Tibial artery (tissue), 4 donors: ENCODE data around the gene GFRA3.
A peak's percentile ranks its signal among the peaks of the same experiment; 100 is the strongest.

Experiments
- DNase-seq, 2 donors: peaks; one replicate each; pipeline ENCODE4 v3.0.0-alpha.2; 2019
- H3K27ac ChIP-seq, 2 donors: fragments of 200-600 bp; sonication (generic) in 1 of 2; 1 replicate in 1 of 2; 2 replicates in 1 of 2; pipeline ENCODE4 v1.5.1; 2018 to 2019; ENCODE audit warnings: mild to moderate bottlenecking in 1 of 2
- H3K27me3 ChIP-seq, 2 donors: fragments of 200-600 bp; sonication (generic) in 1 of 2; one replicate each; pipeline versions ENCODE4 v1.5.1 to v1.6.0; 2016 to 2019
- H3K36me3 ChIP-seq, 3 donors: fragments of 200-600 bp; sonication (generic) in 2 of 3; one replicate each; pipeline ENCODE4 v1.5.1; 2016 to 2019; ENCODE audit warnings: mild to moderate bottlenecking in 2 of 3
- H3K4me1 ChIP-seq, 4 donors: fragments of 200-600 bp; sonication (generic) in 2 of 4; 1 replicate in 3 of 4; 2 replicates in 1 of 4; pipeline ENCODE4 v1.5.1; 2016 to 2019
- H3K4me3 ChIP-seq, 2 donors: fragments of 200-600 bp; sonication (generic) in 1 of 2; 1 replicate in 1 of 2; 2 replicates in 1 of 2; pipeline ENCODE4 v1.5.1; 2018 to 2019; ENCODE audit warnings: mild to moderate bottlenecking in 2 of 2
- H3K9me3 ChIP-seq, 3 donors: fragments of 200-600 bp; sonication (generic) in 1 of 3; one replicate each; pipeline ENCODE4 v1.5.1; 2016 to 2019
- CTCF ChIP-seq, 2 experiments: fragments of 200-600 bp in 1 of 2; fragments of 450-650 bp in 1 of 2; IDR thresholded peaks; one replicate each; pipeline ENCODE4 v1.5.1; 2017 to 2019; ENCODE audit warnings: antibody characterized with exemption in 2 of 2, mild to moderate bottlenecking in 1 of 2, moderate library complexity in 1 of 2
- intact Hi-C: fragments of 100-400 bp; cut with DNase I; formaldehyde crosslinking; loops from one replicate; pipeline ENCODE4 v1.15.0; 2023; ENCODE audit warnings: low total_unique reads

GFRA3 gene

GRCh38 chr5:138289296-138289695 lies 14.9 kb upstream of the GFRA3 start:
- no peak for TF ChIP-seq CTCF (IDR thresholded peaks at IDR 0.05)
- intact Hi-C loops: no loop called here
- H3K27me3 ChIP-seq: no peaks in the 10 kb centered on the region
- H3K9me3 ChIP-seq: no peaks in the 10 kb centered on the region
- H3K36me3 ChIP-seq: no peaks in the 10 kb centered on the region
- H3K27ac ChIP-seq: no peak overlapping the region
- DNase-seq: no peak
- no peak overlapping the region for H3K4me3 ChIP-seq
- no peaks in the 10 kb centered on the region for H3K4me1 ChIP-seq

GRCh38 chr5:138287246-138287645 lies 12.8 kb upstream of the GFRA3 start:
- Histone ChIP-seq H3K4me3 (no peak overlapping the region), H3K27ac (no peak overlapping the region), H3K4me1 (peaks cover 0 to 2% (median 0%) of the 10 kb centered on the region in 4 donors), H3K27me3 (no peaks in the 10 kb centered on the region), H3K36me3 (no peaks in the 10 kb centered on the region), H3K9me3 (no peaks in the 10 kb centered on the region)
- no peak for DNase-seq
- TF ChIP-seq CTCF (IDR thresholded peaks at IDR 0.05): no peak
- intact Hi-C loops: no loop called here

GRCh38 chr5:138282920-138283742 lies 8.7 kb upstream of the GFRA3 start:
- DNase-seq: peak in 1 of 2 donors; percentile 20
- TF ChIP-seq CTCF (IDR thresholded peaks at IDR 0.05): peak; percentile 24 to 35
- Histone ChIP-seq H3K4me3 (no peak overlapping the region), H3K9me3 (no peaks in the 10 kb centered on the region), H3K4me1 (peaks cover 0 to 2% (median 0%) of the 10 kb centered on the region in 4 donors), H3K27ac (no peak overlapping the region), H3K36me3 (no peaks in the 10 kb centered on the region), H3K27me3 (no peaks in the 10 kb centered on the region)
- intact Hi-C loops: no loop called here

DNA sequence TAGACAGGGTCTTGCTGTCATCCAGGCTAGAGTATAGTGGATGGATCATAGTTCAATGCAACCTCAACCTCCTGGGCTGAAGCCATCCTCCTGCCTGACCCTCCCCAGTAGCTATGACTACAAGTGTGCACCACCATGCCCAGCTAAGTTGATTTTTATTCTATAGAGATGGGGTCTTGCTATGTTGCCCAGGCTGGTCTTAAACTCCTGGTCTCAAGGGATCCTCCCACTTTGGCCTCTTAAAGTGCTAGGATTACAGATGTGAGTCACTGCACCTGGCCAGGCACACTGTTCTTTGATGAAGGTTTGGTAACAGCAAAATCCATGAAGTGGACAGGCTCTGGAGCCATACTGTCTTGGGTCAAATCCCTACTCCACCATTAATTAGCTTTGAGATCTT lies 6.5 kb upstream of the GFRA3 start:
- no peak for TF ChIP-seq CTCF (IDR thresholded peaks at IDR 0.05)
- intact Hi-C loops: no loop called here
- H3K36me3 ChIP-seq: no peaks in the 10 kb centered on the region
- H3K4me1 ChIP-seq: peaks cover 0 to 2% (median 0%) of the 10 kb centered on the region in 4 donors
- no peak overlapping the region for H3K4me3 ChIP-seq
- no peaks in the 10 kb centered on the region for H3K27me3 ChIP-seq
- no peak overlapping the region for H3K27ac ChIP-seq
- no peaks in the 10 kb centered on the region for H3K9me3 ChIP-seq
- DNase-seq: no peak

- Histone ChIP-seq H3K36me3 (no peaks in the 10 kb centered on the region), H3K4me1 (peaks cover 0 to 10% (median 7%) of the 10 kb centered on the region in 4 donors), H3K27me3 (peaks cover 0 to 28% of the 10 kb centered on the region in 2 donors), H3K27ac (no peak overlapping the region), H3K9me3 (no peaks in the 10 kb centered on the region), H3K4me3 (no peak overlapping the region)
- intact Hi-C loops: no loop called here
- DNase-seq: no peak
- TF ChIP-seq CTCF (IDR thresholded peaks at IDR 0.05): no peak
Observed at GRCh38 chr5:138276402-138277054, 2.1 kb upstream of the GFRA3 start.
